Astrocyte of the cerebellum (primary cell): ENCODE results near the gene WIPF3.

Source experiments
- DNase-seq: peaks from one replicate; pipeline ENCODE4 v3.0.0-alpha.2; 2011; ENCODE audit warnings: low read depth
- H3K4me3 ChIP-seq: 2 replicates; pipeline ENCODE4 v1.5.1; 2011; ENCODE audit warnings: mild to moderate bottlenecking, low read depth, low read length, moderate library complexity
- CTCF ChIP-seq: IDR thresholded peaks from 2 replicates; pipeline ENCODE4 v1.5.1; 2012; ENCODE audit warnings: low read length, low read depth, moderate library complexity, mild to moderate bottlenecking; ENCODE audit errors: missing control alignments
- in situ Hi-C: cut with HindIII; loops from 2 replicates; pipeline ENCODE4 v1.10.0; 2017; ENCODE audit warnings: low sequenced_read_pairs

The WIPF3 gene

DNA sequence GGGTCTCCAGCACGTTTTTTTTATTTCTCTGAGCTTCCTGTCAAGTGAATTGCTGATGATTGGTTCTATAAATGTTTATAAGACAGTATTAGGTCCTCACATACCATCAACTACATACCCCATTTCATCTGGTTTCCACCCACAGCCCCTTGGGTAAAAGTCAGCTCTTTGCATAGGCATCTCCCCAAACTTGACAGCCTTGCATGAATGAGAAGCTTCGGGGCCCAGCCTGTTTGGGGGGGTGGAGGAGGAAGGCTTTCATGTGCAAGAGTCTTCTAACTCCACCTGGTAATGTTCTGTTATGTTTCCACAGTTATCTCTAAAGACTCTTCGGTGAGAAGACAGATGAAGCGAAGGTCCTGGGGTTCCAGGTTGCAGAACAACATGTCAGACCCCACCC lies 107.9 kb downstream of the WIPF3 start:
- TF ChIP-seq CTCF: no peak
- H3K4me3 ChIP-seq: no peak overlapping the region
- no peak for DNase-seq
- in situ Hi-C loops: no loop called here

DNA sequence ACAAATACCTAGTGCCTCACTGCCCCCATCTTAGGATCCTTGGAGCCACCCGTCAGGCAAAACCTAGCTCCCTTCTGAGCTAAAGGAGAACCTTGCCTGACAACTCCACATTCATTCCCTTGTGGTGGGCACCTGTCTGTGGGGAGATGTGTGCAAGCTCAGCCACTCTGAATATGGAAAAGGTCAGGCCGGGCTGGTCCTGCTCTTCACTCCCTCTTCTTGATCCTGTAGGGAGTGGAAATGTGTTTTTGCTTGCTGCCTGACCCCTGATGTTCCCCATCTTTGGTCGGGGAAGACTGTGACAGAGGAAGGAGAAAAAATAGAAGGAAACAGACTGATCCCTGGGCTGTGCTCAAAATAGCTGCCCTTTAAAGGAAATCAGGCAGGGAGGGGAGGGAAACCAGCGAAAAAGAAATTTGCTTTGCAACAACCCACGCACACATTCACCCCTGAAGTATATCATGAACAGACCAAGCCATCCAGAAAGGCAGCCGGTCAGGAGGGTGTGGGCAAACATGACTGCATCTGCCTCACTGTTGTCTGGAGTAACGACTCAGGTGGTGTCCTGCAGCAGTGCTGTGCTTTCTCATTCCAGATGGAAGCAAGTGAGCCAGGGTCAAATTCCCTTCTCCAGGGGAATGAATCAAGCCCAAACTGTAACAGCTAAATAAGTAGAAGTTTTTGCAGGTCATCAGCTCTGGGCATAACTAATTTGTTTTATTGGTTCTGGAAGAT lies 109.3 kb downstream of the WIPF3 start:
- in situ Hi-C loops: no loop called here
- no peak for DNase-seq

GRCh38 chr7:29917641-29918040 lies 111.3 kb downstream of the WIPF3 start:
- no peak for TF ChIP-seq CTCF
- DNase-seq: no peak
- in situ Hi-C loops: no loop called here
- H3K4me3 ChIP-seq: no peak overlapping the region

More for the DNA sequence above, 109.3 kb downstream of the WIPF3 start:
- no peak for TF ChIP-seq CTCF
- H3K4me3 ChIP-seq: no peak overlapping the region

DNA sequence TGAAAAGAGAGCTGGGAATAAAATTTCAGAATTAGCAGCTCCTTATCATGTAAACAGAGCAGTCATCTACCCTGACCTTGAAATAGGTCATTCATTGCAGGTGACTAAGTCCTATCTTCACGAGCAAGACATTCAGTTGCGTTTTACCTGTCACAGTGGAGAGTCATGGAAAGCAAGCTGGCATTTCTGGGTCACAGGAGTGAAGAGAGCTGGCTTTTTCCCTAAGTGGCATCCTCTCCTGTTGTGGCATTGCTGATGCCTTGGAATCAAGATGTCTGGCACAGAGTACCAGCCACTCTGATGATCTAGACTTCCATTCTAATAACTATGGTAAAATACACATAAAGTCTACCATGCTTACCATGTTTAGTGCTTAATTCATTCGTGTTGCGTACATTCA lies 112.5 kb downstream of the WIPF3 start:
- H3K4me3 ChIP-seq: no peak overlapping the region
- in situ Hi-C loops: no loop called here
- no peak for DNase-seq
- no peak for TF ChIP-seq CTCF

DNA sequence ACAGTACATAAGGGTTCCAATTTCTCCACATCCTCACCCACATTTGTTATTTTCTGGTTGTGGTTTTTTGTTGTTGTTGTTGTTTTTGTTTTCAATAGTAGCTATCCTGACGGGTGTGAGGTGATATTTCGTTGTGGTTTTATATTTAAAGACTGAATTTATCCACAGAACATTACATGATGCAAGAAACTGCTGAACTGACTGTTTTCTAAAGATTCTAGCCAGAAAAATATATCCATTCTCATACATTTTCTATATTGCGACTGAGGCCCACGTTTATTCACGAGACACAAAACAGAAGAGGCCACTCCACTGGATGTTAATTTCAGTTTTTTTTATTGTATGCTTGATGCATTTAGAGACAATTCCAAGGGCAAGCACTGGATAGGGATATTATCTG lies 113.5 kb downstream of the WIPF3 start:
- DNase-seq: no peak
- in situ Hi-C loops: no loop called here
- TF ChIP-seq CTCF: no peak
- no peak overlapping the region for H3K4me3 ChIP-seq

DNA sequence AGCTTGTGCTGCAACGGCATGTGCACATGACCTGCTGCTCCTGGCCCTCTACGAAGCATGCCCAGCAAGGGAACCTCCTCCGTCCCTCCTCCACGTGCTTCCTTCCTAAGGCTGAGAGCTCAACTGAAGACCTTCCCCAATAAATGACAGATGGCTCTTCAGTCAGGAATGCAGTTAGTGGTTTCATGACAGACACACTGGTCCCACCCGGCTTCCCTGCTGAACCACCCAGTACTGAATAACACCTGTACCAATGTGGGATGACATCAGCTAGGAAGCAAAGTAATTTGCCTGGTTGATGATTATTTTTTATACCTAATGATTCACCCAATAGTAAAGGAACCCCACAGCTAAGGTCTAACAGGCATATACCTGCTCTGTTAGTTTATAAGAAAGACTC lies 114.2 kb downstream of the WIPF3 start:
- H3K4me3 ChIP-seq: no peak overlapping the region
- no peak for TF ChIP-seq CTCF
- in situ Hi-C loops: no loop called here
- DNase-seq: no peak
